ENCODE results near the gene GNG2.

GNG2 gene

GRCh38 chr14:51977075-51977474 lies 116.7 kb downstream of the GNG2 start:
- Histone ChIP-seq H3K36me3 (ENCODE audit: low read depth) (no peaks in the 10 kb centered on the region), H3K9me3 (ENCODE audit: severe bottlenecking) (no peaks in the 10 kb centered on the region), H3K27me3 (ENCODE audit: insufficient read depth, poor library complexity, severe bottlenecking) (no peaks in the 10 kb centered on the region), H3K27ac (ENCODE audit: poor library complexity, severe bottlenecking) (no peak overlapping the region), H3K4me1 (ENCODE audit: insufficient read depth, poor library complexity, severe bottlenecking) (no peaks in the 10 kb centered on the region), H3K4me3 (ENCODE audit: severe bottlenecking) (no peak overlapping the region)
- no peak for ATAC-seq (ENCODE audit: low read depth)
- TF ChIP-seq, protein P1, sequence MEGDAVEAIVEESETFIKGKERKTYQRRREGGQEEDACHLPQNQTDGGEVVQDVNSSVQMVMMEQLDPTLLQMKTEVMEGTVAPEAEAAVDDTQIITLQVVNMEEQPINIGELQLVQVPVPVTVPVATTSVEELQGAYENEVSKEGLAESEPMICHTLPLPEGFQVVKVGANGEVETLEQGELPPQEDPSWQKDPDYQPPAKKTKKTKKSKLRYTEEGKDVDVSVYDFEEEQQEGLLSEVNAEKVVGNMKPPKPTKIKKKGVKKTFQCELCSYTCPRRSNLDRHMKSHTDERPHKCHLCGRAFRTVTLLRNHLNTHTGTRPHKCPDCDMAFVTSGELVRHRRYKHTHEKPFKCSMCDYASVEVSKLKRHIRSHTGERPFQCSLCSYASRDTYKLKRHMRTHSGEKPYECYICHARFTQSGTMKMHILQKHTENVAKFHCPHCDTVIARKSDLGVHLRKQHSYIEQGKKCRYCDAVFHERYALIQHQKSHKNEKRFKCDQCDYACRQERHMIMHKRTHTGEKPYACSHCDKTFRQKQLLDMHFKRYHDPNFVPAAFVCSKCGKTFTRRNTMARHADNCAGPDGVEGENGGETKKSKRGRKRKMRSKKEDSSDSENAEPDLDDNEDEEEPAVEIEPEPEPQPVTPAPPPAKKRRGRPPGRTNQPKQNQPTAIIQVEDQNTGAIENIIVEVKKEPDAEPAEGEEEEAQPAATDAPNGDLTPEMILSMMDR (IDR thresholded peaks at IDR 0.05; ENCODE audit: poor library complexity, severe bottlenecking): no peak
- DNase-seq (ENCODE audit: low spot score): no peak

- ATAC-seq (ENCODE audit: low read depth): no peak
- no peak for DNase-seq (ENCODE audit: low spot score)
- Histone ChIP-seq H3K27me3 (ENCODE audit: insufficient read depth, poor library complexity, severe bottlenecking) (no peaks in the 10 kb centered on the region), H3K4me3 (ENCODE audit: severe bottlenecking) (no peak overlapping the region), H3K27ac (ENCODE audit: poor library complexity, severe bottlenecking) (no peak overlapping the region), H3K4me1 (ENCODE audit: insufficient read depth, poor library complexity, severe bottlenecking) (no peaks in the 10 kb centered on the region), H3K9me3 (ENCODE audit: severe bottlenecking) (no peaks in the 10 kb centered on the region), H3K36me3 (ENCODE audit: low read depth) (no peaks in the 10 kb centered on the region)
- TF ChIP-seq, protein P1 (IDR thresholded peaks at IDR 0.05; ENCODE audit: poor library complexity, severe bottlenecking): no peak
Measured at GRCh38 chr14:51978681-51979085, 118.3 kb downstream of the GNG2 start.

- Histone ChIP-seq H3K36me3 (ENCODE audit: low read depth) (no peaks in the 10 kb centered on the region), H3K4me3 (ENCODE audit: severe bottlenecking) (no peak overlapping the region), H3K4me1 (ENCODE audit: insufficient read depth, poor library complexity, severe bottlenecking) (no peaks in the 10 kb centered on the region), H3K9me3 (ENCODE audit: severe bottlenecking) (no peaks in the 10 kb centered on the region), H3K27ac (ENCODE audit: poor library complexity, severe bottlenecking) (no peak overlapping the region), H3K27me3 (ENCODE audit: insufficient read depth, poor library complexity, severe bottlenecking) (no peaks in the 10 kb centered on the region)
- TF ChIP-seq, protein P1 (IDR thresholded peaks at IDR 0.05; ENCODE audit: poor library complexity, severe bottlenecking): peak; percentile 98
- no peak for DNase-seq (ENCODE audit: low spot score)
- peak; percentile 76; the same call in 2 of the 3 replicates for ATAC-seq (ENCODE audit: low read depth)
Measured at GRCh38 chr14:51979088-51979709, 118.8 kb downstream of the GNG2 start.

- Histone ChIP-seq H3K36me3 (ENCODE audit: low read depth) (no peaks in the 10 kb centered on the region), H3K4me1 (ENCODE audit: insufficient read depth, poor library complexity, severe bottlenecking) (no peaks in the 10 kb centered on the region), H3K9me3 (ENCODE audit: severe bottlenecking) (no peaks in the 10 kb centered on the region), H3K27ac (ENCODE audit: poor library complexity, severe bottlenecking) (no peak overlapping the region), H3K4me3 (ENCODE audit: severe bottlenecking) (no peak overlapping the region), H3K27me3 (ENCODE audit: insufficient read depth, poor library complexity, severe bottlenecking) (no peaks in the 10 kb centered on the region)
- TF ChIP-seq, protein P1 (IDR thresholded peaks at IDR 0.05; ENCODE audit: poor library complexity, severe bottlenecking): no peak
- DNase-seq (ENCODE audit: low spot score) (no peak), ATAC-seq (ENCODE audit: low read depth) (no peak)
Measured at GRCh38 chr14:51981218-51981854, 120.9 kb downstream of the GNG2 start.

DNA sequence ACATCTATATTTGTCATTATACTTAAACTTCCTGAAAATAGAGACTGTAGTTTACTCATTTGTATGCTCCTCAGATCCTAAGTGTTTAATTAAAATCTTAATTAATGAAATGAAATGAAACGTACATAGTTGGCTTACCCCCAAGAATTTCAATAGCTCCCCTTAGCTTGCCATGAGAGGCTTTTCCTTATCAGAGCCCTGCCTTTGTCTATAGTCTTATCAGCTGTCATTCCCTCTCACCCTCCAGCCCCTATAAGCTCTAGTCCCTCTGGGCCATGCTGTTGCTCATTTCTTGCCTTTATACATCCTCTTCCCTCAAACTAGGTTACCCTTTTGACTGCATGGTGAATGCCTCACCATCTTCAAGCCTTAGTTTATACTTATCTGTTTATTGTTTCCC lies 127.8 kb downstream of the GNG2 start:
- no peak for ATAC-seq (ENCODE audit: low read depth)
- DNase-seq (ENCODE audit: low spot score): no peak
- no peaks in the 10 kb centered on the region for H3K9me3 ChIP-seq (ENCODE audit: severe bottlenecking)
- TF ChIP-seq, protein P1 (IDR thresholded peaks at IDR 0.05; ENCODE audit: poor library complexity, severe bottlenecking): no peak
- H3K27ac ChIP-seq (ENCODE audit: poor library complexity, severe bottlenecking): no peak overlapping the region
- no peaks in the 10 kb centered on the region for H3K27me3 ChIP-seq (ENCODE audit: insufficient read depth, poor library complexity, severe bottlenecking)
- peaks cover 9% of the 10 kb centered on the region for H3K4me1 ChIP-seq (ENCODE audit: insufficient read depth, poor library complexity, severe bottlenecking)
- no peak overlapping the region for H3K4me3 ChIP-seq (ENCODE audit: severe bottlenecking)
- peaks cover 28% of the 10 kb centered on the region for H3K36me3 ChIP-seq (ENCODE audit: low read depth)

Data from RWPE2 (cell line).